Stimulated activated CD4-positive, alpha-beta T cell treated with anti-CD3 and anti-CD28 coated beads, Interleukin-4, amount 100 ng/mL, for 4 hours (primary cell): Measurements from ENCODE around the gene IMPG2.

Experiments
- DNase-seq, 2 experiments: peaks; one replicate each; pipeline ENCODE4 v3.0.0-alpha.2; 2020

Gene IMPG2

GRCh38 chr3:101230618-101231017 is 89.8 kb downstream of the IMPG2 start:
- no peak for DNase-seq

- DNase-seq, result no peak
Measured at GRCh38 chr3:101229681-101230080, 90.7 kb downstream of the IMPG2 start.

- no peak for DNase-seq
Measured at GRCh38 chr3:101228441-101228840, 91.9 kb downstream of the IMPG2 start.

GRCh38 chr3:101224739-101225138 is 95.6 kb downstream of the IMPG2 start:
- no peak for DNase-seq

GRCh38 chr3:101223016-101223415 is 97.4 kb downstream of the IMPG2 start:
- DNase-seq, result no peak

- DNase-seq, result no peak
Measured at GRCh38 chr3:101219842-101220560, 100.4 kb downstream of the IMPG2 start.

GRCh38 chr3:101217472-101218245 is 102.7 kb downstream of the IMPG2 start:
- no peak for DNase-seq

GRCh38 chr3:101216710-101217465 is 103.5 kb downstream of the IMPG2 start:
- no peak for DNase-seq

GRCh38 chr3:101212730-101213129 is 107.6 kb downstream of the IMPG2 start:
- DNase-seq, result no peak

GRCh38 chr3:101204246-101204645 is 116.1 kb downstream of the IMPG2 start:
- DNase-seq, result no peak

GRCh38 chr3:101203411-101203810 is 117.0 kb downstream of the IMPG2 start:
- DNase-seq, result no peak

- DNase-seq, result no peak
Measured at GRCh38 chr3:101202640-101203039, 117.7 kb downstream of the IMPG2 start.

- no peak for DNase-seq
Measured at GRCh38 chr3:101200461-101200860, 119.9 kb downstream of the IMPG2 start.

GRCh38 chr3:101195951-101196713 is 124.2 kb downstream of the IMPG2 start:
- no peak for DNase-seq

GRCh38 chr3:101194392-101194791 is 126.0 kb downstream of the IMPG2 start:
- no peak for DNase-seq

GRCh38 chr3:101193957-101194356 is 126.4 kb downstream of the IMPG2 start:
- no peak for DNase-seq

- DNase-seq, result no peak
Measured at GRCh38 chr3:101189796-101190195, 130.6 kb downstream of the IMPG2 start.

GRCh38 chr3:101189176-101189575 is 131.2 kb downstream of the IMPG2 start:
- DNase-seq, result no peak

GRCh38 chr3:101185341-101185740 is 135.0 kb downstream of the IMPG2 start:
- no peak for DNase-seq

GRCh38 chr3:101184111-101184510 is 136.3 kb downstream of the IMPG2 start:
- no peak for DNase-seq

- DNase-seq, result no peak
Measured at GRCh38 chr3:101183151-101183550, 137.2 kb downstream of the IMPG2 start.

- no peak for DNase-seq
Measured at GRCh38 chr3:101182734-101183133, 137.6 kb downstream of the IMPG2 start.

GRCh38 chr3:101181801-101182200 is 138.6 kb downstream of the IMPG2 start:
- DNase-seq, result no peak
